Activated T-helper 1 cell treated with anti-CD3 and anti-CD28 coated beads, Interleukin-12 subunit alpha, Interleukin-12 subunit beta, Interleukin-2, Interleukin-4 antibody, amounts not matched to agents 30 ng/mL and 10 ng/mL and 1 ng/mL, durations not matched to agents 14 hours and 24 hours and 36 hours (primary cell): Measurements from ENCODE around the gene LAMTOR1. TPM values are rescaled to one million over a fixed set of nuclear protein-coding genes. Genes with fewer than 3 reads are reported as not detected.
"Not testable (repeated sequence)": the region's sequence is repeated elsewhere in the genome, so short reads cannot be mapped to it uniquely, and the experiment has no call there.

Source experiments
- DNase-seq: peaks from one replicate; pipeline ENCODE4 v3.0.0; 2021; ENCODE audit warnings: low spot score
- H3K27ac Mint-ChIP-seq: one replicate; pipeline ENCODE4 v1.8.0; 2021; ENCODE audit warnings: mild to moderate bottlenecking, mixed read lengths
- H3K27me3 Mint-ChIP-seq: one replicate; pipeline ENCODE4 v1.8.0; 2022; ENCODE audit warnings: mild to moderate bottlenecking, moderate library complexity, mixed read lengths; ENCODE audit not compliant: insufficient read depth
- H3K36me3 Mint-ChIP-seq: one replicate; pipeline ENCODE4 v1.8.0; 2021; ENCODE audit warnings: low read depth, mixed read lengths
- H3K4me1 Mint-ChIP-seq: one replicate; pipeline ENCODE4 v1.8.0; 2021; ENCODE audit warnings: low read depth, mixed read lengths
- H3K4me3 Mint-ChIP-seq: one replicate; pipeline ENCODE4 v1.8.0; 2021; ENCODE audit warnings: mild to moderate bottlenecking, moderate library complexity, mixed read lengths
- H3K9me3 Mint-ChIP-seq: one replicate; pipeline ENCODE4 v1.8.0; 2021; ENCODE audit warnings: mixed read lengths
- intact Hi-C: fragments of 100-400 bp; cut with micrococcal nuclease; formaldehyde crosslinking; loops from one replicate; pipeline ENCODE4 v1.15.1; 2024
- total RNA-seq: library from RNA; stranded (reverse); gene quantifications from 2 replicates; pipeline ENCODE4 v1.2.3, GENCODE V29; 2022

The LAMTOR1 gene
- total RNA-seq = 70.2 and 77.7 TPM in 2 replicates

GRCh38 chr11:72102946-72103753 lies at the start of gene LAMTOR1:
Gene LAMTOR1 (minus strand): TSS chr11:72103297. CDS start chr11:72103224, 73 bp downstream.
- intact Hi-C loops = loop anchor here (1.0 to 10.0 kb wide), 8 partner anchors 9 to 712 kb away; partner anchors contain the start of genes ANAPC15, ATG16L2, CLPB and LRRC51
- Mint-ChIP-seq H3K4me1 (peaks cover 41% of the 10 kb centered on the region), H3K27ac (peak within 1 kb of the TSS; percentile 87), H3K4me3 (peak within 1 kb of the TSS; percentile 95), H3K36me3 (peaks cover 14% of the 10 kb centered on the region), H3K9me3 (no peaks in the 10 kb centered on the region), H3K27me3 (no peaks in the 10 kb centered on the region)
- DNase-seq = peak; percentile 97

- DNase-seq = no peak
- peaks cover 10% of the 10 kb centered on the region for H3K27me3 Mint-ChIP-seq
- H3K27ac Mint-ChIP-seq = no peak overlapping the region
- no peaks in the 10 kb centered on the region for H3K36me3 Mint-ChIP-seq
- intact Hi-C loops = no loop called here
- H3K4me1 Mint-ChIP-seq = no peaks in the 10 kb centered on the region
- no peak overlapping the region for H3K4me3 Mint-ChIP-seq
- no peaks in the 10 kb centered on the region for H3K9me3 Mint-ChIP-seq
Observed at GRCh38 chr11:72150882-72151281, 47.8 kb upstream of the LAMTOR1 start.

- Mint-ChIP-seq H3K27me3 (peaks cover 14% of the 10 kb centered on the region), H3K9me3 (no peaks in the 10 kb centered on the region), H3K36me3 (no peaks in the 10 kb centered on the region), H3K4me1 (peaks cover 12% of the 10 kb centered on the region), H3K4me3 (no peak overlapping the region), H3K27ac (no peak overlapping the region)
- intact Hi-C loops = no loop called here
- no peak for DNase-seq
Observed at GRCh38 chr11:72146625-72147024, 43.5 kb upstream of the LAMTOR1 start.

GRCh38 chr11:72144807-72145565 lies 41.9 kb upstream of the LAMTOR1 start:
- no peak overlapping the region for H3K4me3 Mint-ChIP-seq
- H3K4me1 Mint-ChIP-seq = peaks cover 24% of the 10 kb centered on the region
- intact Hi-C loops = loop anchor here (1.0 to 5.0 kb wide), 6 partner anchors 33 to 168 kb away; partner anchors contain the start of genes ANAPC15, LAMTOR1, LRRC51 and NUMA1
- H3K36me3 Mint-ChIP-seq = no peaks in the 10 kb centered on the region
- no peak overlapping the region for H3K27ac Mint-ChIP-seq
- peaks cover 19% of the 10 kb centered on the region for H3K27me3 Mint-ChIP-seq
- no peaks in the 10 kb centered on the region for H3K9me3 Mint-ChIP-seq
- DNase-seq = no peak

GRCh38 chr11:72142543-72142942 lies 39.4 kb upstream of the LAMTOR1 start:
- H3K9me3 Mint-ChIP-seq, H3K36me3 Mint-ChIP-seq, H3K27ac Mint-ChIP-seq, H3K4me3 Mint-ChIP-seq, DNase-seq: not testable (repeated sequence)
- Mint-ChIP-seq H3K27me3 (peaks cover 19% of the 10 kb centered on the region), H3K4me1 (peaks cover 27% of the 10 kb centered on the region)
- intact Hi-C loops = loop anchor here (5.0 kb wide), 3 partner anchors 60 to 165 kb away; partner anchors contain the start of genes LRRC51 and NUMA1

- not testable (repeated sequence) for H3K36me3 Mint-ChIP-seq, H3K9me3 Mint-ChIP-seq, DNase-seq, H3K4me3 Mint-ChIP-seq, H3K27ac Mint-ChIP-seq
- intact Hi-C loops = loop anchor here (5.0 kb wide), 3 partner anchors 60 to 165 kb away; partner anchors contain the start of genes LRRC51 and NUMA1
- Mint-ChIP-seq H3K27me3 (peaks cover 16% of the 10 kb centered on the region), H3K4me1 (peaks cover 27% of the 10 kb centered on the region)
Observed at GRCh38 chr11:72142086-72142485, 39.0 kb upstream of the LAMTOR1 start.

- no peak overlapping the region for H3K4me3 Mint-ChIP-seq
- no peaks in the 10 kb centered on the region for H3K36me3 Mint-ChIP-seq
- H3K4me1 Mint-ChIP-seq = peaks cover 33% of the 10 kb centered on the region
- intact Hi-C loops = loop anchor here (5.0 kb wide), 3 partner anchors 59 to 164 kb away; partner anchors contain the start of genes LRRC51 and NUMA1
- peaks cover 3% of the 10 kb centered on the region for H3K9me3 Mint-ChIP-seq
- DNase-seq = no peak
- peak overlapping the region; percentile 41 for H3K27ac Mint-ChIP-seq
- H3K27me3 Mint-ChIP-seq = peaks cover 14% of the 10 kb centered on the region
Observed at GRCh38 chr11:72141066-72141465, 38.0 kb upstream of the LAMTOR1 start.

GRCh38 chr11:72140661-72141060 lies 37.6 kb upstream of the LAMTOR1 start:
- peaks cover 14% of the 10 kb centered on the region for H3K27me3 Mint-ChIP-seq
- no peak for DNase-seq
- intact Hi-C loops = loop anchor here (5.0 kb wide), 3 partner anchors 58 to 163 kb away; partner anchors contain the start of genes LRRC51 and NUMA1
- H3K9me3 Mint-ChIP-seq = peaks cover 3% of the 10 kb centered on the region
- H3K4me3 Mint-ChIP-seq = no peak overlapping the region
- peaks cover 34% of the 10 kb centered on the region for H3K4me1 Mint-ChIP-seq
- H3K27ac Mint-ChIP-seq = peak overlapping the region; percentile 41
- no peaks in the 10 kb centered on the region for H3K36me3 Mint-ChIP-seq

GRCh38 chr11:72139500-72139899 lies 36.4 kb upstream of the LAMTOR1 start:
- H3K9me3 Mint-ChIP-seq = peaks cover 3% of the 10 kb centered on the region
- no peak for DNase-seq
- no peak overlapping the region for H3K4me3 Mint-ChIP-seq
- H3K36me3 Mint-ChIP-seq = no peaks in the 10 kb centered on the region
- peaks cover 14% of the 10 kb centered on the region for H3K27me3 Mint-ChIP-seq
- H3K4me1 Mint-ChIP-seq = peaks cover 34% of the 10 kb centered on the region
- intact Hi-C loops = no loop called here
- no peak overlapping the region for H3K27ac Mint-ChIP-seq

- no peaks in the 10 kb centered on the region for H3K36me3 Mint-ChIP-seq
- intact Hi-C loops = no loop called here
- peaks cover 31% of the 10 kb centered on the region for H3K4me1 Mint-ChIP-seq
- peaks cover 3% of the 10 kb centered on the region for H3K9me3 Mint-ChIP-seq
- DNase-seq = no peak
- H3K27me3 Mint-ChIP-seq = peaks cover 12% of the 10 kb centered on the region
- H3K27ac Mint-ChIP-seq = no peak overlapping the region
- H3K4me3 Mint-ChIP-seq = no peak overlapping the region
Observed at GRCh38 chr11:72138821-72139390, 35.8 kb upstream of the LAMTOR1 start.

GRCh38 chr11:72136684-72137262 lies 33.7 kb upstream of the LAMTOR1 start:
- DNase-seq = no peak
- Mint-ChIP-seq H3K4me3 (no peak overlapping the region), H3K4me1 (peaks cover 23% of the 10 kb centered on the region), H3K27me3 (peaks cover 5% of the 10 kb centered on the region), H3K36me3 (no peaks in the 10 kb centered on the region), H3K9me3 (peaks cover 3% of the 10 kb centered on the region), H3K27ac (no peak overlapping the region)
- intact Hi-C loops = no loop called here

- peaks cover 4% of the 10 kb centered on the region for H3K27me3 Mint-ChIP-seq
- H3K27ac Mint-ChIP-seq = no peak overlapping the region
- peaks cover 17% of the 10 kb centered on the region for H3K4me1 Mint-ChIP-seq
- no peak overlapping the region for H3K4me3 Mint-ChIP-seq
- intact Hi-C loops = no loop called here
- H3K36me3 Mint-ChIP-seq = no peaks in the 10 kb centered on the region
- H3K9me3 Mint-ChIP-seq = peaks cover 3% of the 10 kb centered on the region
- DNase-seq = no peak
Observed at GRCh38 chr11:72135891-72136683, 33.0 kb upstream of the LAMTOR1 start.
